Prostate gland (tissue), 2 donors: ENCODE results near the gene RIPOR2.

Source experiments
- POLR2A ChIP-seq: fragments of 450-650 bp; IDR thresholded peaks from one replicate; pipeline ENCODE4 v1.6.1; 2016; ENCODE audit warnings: antibody characterized with exemption, mild to moderate bottlenecking
- TF ChIP-seq, protein P1 (sequence below), 4 experiments: fragments of 200-600 bp in 2 of 4; fragments of 450-650 bp in 2 of 4; sonication (generic) in 2 of 4; IDR thresholded peaks; 1 replicate in 3 of 4; 2 replicates in 1 of 4; pipeline ENCODE4 v1.5.1; 2016 to 2019; ENCODE audit warnings: antibody characterized with exemption in 4 of 4, mild to moderate bottlenecking in 2 of 4, moderate library complexity in 2 of 4

DNA sequence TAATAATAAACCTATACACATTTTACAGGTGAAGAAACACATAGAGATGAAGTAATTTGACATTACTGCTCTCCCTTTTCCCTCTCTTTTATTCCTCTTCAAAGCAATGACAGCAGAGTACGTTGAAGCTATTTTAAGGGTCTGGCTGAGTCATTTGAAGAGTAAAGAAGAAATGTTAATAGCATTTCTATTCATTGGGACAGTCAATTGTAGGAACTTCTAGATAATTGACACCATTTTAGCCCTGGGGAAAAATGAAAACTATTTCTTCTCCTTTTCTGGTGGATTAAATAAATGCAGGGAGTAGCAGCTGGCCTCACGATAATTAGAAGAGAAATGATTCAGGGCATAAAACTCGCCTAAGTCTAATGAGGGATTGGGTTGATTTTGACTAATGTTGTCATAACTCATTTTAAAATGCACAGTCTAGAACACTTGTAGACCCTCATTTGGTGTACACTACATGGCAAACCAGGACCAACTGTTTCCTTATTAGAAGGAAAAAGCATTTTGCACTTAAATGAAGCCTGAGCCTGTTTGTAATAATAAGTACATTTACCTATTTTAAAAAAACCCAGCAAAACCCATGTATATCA, 48.1 kb downstream of the RIPOR2 start:
- TF ChIP-seq, protein P1, sequence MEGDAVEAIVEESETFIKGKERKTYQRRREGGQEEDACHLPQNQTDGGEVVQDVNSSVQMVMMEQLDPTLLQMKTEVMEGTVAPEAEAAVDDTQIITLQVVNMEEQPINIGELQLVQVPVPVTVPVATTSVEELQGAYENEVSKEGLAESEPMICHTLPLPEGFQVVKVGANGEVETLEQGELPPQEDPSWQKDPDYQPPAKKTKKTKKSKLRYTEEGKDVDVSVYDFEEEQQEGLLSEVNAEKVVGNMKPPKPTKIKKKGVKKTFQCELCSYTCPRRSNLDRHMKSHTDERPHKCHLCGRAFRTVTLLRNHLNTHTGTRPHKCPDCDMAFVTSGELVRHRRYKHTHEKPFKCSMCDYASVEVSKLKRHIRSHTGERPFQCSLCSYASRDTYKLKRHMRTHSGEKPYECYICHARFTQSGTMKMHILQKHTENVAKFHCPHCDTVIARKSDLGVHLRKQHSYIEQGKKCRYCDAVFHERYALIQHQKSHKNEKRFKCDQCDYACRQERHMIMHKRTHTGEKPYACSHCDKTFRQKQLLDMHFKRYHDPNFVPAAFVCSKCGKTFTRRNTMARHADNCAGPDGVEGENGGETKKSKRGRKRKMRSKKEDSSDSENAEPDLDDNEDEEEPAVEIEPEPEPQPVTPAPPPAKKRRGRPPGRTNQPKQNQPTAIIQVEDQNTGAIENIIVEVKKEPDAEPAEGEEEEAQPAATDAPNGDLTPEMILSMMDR (IDR thresholded peaks at IDR 0.05): no peak
- TF ChIP-seq POLR2A: no peak
